ENCODE measurements around the gene RPS21.

RPS21 gene

DNA sequence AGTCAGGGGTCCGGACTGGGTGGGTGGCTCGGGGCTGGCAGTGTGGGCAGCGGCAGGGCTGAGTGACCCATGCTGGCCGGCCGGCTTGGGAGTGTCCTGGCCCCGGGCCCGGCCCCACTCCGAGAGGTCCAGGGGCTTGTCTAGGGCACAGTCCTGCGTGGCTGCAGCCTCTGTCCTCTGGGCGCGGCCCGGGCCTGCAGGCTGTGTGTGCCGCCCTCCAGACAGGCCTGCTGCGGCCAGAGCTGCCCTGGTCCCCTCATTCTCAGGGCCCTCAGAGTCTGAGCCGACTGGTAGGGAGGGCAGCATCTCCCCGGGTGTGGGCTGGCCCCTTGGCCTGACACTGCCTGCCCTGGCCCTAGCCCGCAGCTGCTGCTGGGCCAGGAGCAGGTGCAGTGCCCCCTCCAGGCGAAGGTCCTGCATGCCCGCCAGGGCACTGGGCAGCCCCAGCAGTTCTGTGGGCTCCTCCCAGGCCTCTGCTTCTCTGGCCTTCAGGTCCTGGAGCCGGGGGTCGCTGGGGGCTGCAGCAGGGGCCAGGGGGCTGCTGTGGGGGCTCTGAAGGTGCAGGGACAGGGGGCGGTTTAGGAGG is 27.1 kb downstream of the RPS21 start:
- no peak overlapping the region for H3K9ac ChIP-seq (ENCODE audit: insufficient read length)
- DNase-seq (ENCODE audit: low read depth, low spot score) = no peak
- H3K36me3 ChIP-seq (ENCODE audit: insufficient read depth, low read length) = no peaks in the 10 kb centered on the region
- no peak overlapping the region for H3K27ac ChIP-seq
- H3K4me3 ChIP-seq = no peak overlapping the region
- no peak for TF ChIP-seq POLR2AphosphoS5 (IDR thresholded peaks at IDR 0.05; ENCODE audit: borderline replicate concordance, low read depth, low read length)
- no peak for TF ChIP-seq EZH2 (IDR thresholded peaks at IDR 0.05)
- no peak for TF ChIP-seq FOXP2 (optimal IDR thresholded peaks at IDR 0.05; ENCODE audit: control extremely low read depth, extremely low read length, insufficient read depth)
- H3K9me3 ChIP-seq (ENCODE audit: low read depth, low read length) = no peaks in the 10 kb centered on the region

DNA sequence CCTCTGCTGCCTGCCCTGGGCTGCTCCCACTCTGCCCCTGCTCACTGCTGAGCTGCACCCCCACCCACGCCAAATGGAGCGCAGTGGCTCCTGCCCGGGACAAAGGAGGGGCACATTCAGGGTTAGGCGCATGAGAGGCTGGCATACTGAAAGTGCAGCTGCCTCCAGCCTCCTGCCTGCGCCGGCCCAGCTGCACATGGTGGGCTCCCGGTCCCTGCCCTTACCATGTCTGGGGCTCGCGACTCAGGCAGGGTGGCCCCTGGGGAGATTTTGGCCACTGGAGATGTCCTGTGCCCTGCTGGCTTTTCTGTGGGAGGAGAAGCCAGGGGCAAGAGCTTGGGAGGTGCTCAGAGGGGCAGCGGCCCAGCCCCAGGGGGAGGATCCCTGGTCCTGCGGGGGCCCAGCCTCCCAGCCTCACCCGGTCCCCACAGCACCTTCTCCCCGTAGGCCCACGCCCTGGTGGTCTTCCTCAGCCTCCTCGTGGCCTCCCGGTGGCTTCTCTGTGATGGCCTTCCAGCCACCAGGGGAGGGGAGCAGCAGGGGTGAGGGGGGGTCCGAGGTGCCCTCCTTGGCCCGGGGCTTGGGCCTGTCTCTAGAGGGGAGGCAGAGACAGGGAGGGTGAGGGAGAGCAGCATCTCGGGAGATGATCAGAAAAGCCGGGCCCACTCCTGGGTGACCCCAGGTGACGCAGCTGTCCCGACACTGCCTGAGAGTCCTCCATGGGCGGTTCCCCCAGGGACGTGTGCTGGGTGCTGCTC is 28.6 kb downstream of the RPS21 start:
- no peak for DNase-seq (ENCODE audit: low read depth, low spot score)
- Histone ChIP-seq H3K9me3 (ENCODE audit: low read depth, low read length) (no peaks in the 10 kb centered on the region), H3K4me3 (no peak overlapping the region), H3K27ac (no peak overlapping the region), H3K36me3 (ENCODE audit: insufficient read depth, low read length) (no peaks in the 10 kb centered on the region), H3K9ac (ENCODE audit: insufficient read length) (no peak overlapping the region)
- TF ChIP-seq FOXP2 (optimal IDR thresholded peaks at IDR 0.05; ENCODE audit: control extremely low read depth, extremely low read length, insufficient read depth) = no peak
- no peak for TF ChIP-seq EZH2 (IDR thresholded peaks at IDR 0.05)
- no peak for TF ChIP-seq POLR2AphosphoS5 (IDR thresholded peaks at IDR 0.05; ENCODE audit: borderline replicate concordance, low read depth, low read length)

DNA sequence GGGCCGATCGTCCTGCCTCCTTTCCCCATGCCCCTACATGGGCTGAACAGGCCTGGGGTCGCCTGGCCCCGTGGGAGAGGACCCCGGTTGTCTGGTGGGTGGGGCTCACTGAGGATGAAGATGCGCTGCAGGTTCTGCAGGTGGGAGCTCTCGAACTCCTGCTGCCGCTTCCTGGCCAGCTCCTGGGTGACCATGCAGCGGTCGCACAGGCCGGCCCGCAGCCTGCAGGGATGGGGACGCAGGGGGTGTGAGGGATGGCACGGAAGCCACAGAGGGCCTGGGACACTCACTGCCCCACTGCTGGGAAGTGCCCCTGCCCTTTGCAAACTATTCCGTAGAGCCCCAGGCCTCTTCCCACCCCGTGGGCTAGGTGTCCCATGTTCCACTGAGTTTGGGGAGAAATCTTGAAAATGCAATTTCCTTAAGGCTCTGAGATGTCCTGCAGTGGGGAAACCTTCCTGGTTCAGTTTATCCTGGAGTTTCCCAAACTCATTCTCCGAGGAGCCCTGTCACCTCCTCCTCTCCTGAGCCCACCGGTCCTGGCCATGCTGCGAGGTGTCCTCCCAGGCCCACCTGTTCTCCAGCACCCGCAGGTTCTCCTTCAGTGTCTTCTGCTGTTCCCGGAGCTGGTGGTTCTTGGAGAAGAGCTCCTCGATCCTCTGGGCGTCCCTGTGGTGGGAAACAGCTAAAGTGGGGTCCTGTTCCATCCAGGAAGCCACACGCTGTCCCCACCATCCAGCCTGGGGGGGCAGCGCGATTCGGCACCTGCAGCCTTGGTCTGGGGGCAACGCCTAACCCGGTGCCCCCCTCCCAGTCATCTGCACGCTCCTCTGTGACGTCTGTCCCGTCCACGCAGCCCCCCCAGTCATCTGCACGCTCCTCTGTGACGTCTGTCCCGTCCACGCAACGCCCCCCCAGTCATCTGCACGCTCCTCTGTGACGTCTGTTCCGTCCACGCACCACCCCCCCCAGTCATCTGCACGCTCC is 30.0 kb downstream of the RPS21 start:
- H3K9me3 ChIP-seq (ENCODE audit: low read depth, low read length) = no peaks in the 10 kb centered on the region
- TF ChIP-seq EZH2 (IDR thresholded peaks at IDR 0.05) (no peak), FOXP2 (optimal IDR thresholded peaks at IDR 0.05; ENCODE audit: control extremely low read depth, extremely low read length, insufficient read depth) (no peak)
- no peak overlapping the region for H3K9ac ChIP-seq (ENCODE audit: insufficient read length)
- H3K4me3 ChIP-seq = no peak overlapping the region
- no peaks in the 10 kb centered on the region for H3K36me3 ChIP-seq (ENCODE audit: insufficient read depth, low read length)
- DNase-seq (ENCODE audit: low read depth, low spot score) = no peak
- no peak overlapping the region for H3K27ac ChIP-seq

DNA sequence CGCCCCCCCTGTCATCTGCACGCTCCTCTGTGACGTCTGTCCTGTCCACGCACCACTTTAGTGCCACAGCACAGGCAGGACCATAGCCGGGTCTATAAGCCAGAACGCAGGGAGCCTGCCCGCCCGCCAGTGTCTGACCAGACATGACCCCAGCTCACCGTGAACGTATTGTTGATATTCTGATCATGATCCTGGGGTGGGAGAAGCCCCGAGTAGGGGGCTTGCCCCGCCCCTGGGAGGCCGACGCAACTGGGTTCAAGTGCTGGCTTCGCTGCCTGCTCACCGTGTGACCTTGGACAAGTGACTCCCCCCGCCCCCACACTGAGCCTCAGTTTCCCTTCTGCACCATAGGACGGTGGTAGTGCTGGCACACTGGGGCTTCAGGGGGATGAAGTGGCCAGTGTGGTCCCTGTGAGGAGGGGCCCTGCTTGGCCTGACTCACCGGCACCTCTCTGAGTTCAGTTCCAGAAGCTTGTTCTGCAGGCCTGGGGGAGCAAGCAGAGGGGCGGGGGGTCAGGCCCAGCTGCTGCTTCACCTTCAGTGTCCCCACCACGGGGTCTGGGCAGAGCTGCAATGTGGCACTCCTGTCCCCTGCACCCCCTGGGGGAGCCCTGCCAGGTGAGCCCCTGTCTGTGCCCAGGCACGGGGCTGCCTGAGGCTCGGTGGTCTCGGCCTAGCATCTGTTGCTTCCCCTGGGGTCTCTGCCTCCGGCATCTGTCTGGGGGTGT is 31.2 kb downstream of the RPS21 start:
- no peak overlapping the region for H3K4me3 ChIP-seq
- no peaks in the 10 kb centered on the region for H3K9me3 ChIP-seq (ENCODE audit: low read depth, low read length)
- no peak overlapping the region for H3K27ac ChIP-seq
- no peaks in the 10 kb centered on the region for H3K36me3 ChIP-seq (ENCODE audit: insufficient read depth, low read length)
- TF ChIP-seq FOXP2 (optimal IDR thresholded peaks at IDR 0.05; ENCODE audit: control extremely low read depth, extremely low read length, insufficient read depth) (no peak), POLR2AphosphoS5 (IDR thresholded peaks at IDR 0.05; ENCODE audit: borderline replicate concordance, low read depth, low read length) (no peak), EZH2 (IDR thresholded peaks at IDR 0.05) (no peak)
- DNase-seq (ENCODE audit: low read depth, low spot score) = no peak
- no peak overlapping the region for H3K9ac ChIP-seq (ENCODE audit: insufficient read length)

DNA sequence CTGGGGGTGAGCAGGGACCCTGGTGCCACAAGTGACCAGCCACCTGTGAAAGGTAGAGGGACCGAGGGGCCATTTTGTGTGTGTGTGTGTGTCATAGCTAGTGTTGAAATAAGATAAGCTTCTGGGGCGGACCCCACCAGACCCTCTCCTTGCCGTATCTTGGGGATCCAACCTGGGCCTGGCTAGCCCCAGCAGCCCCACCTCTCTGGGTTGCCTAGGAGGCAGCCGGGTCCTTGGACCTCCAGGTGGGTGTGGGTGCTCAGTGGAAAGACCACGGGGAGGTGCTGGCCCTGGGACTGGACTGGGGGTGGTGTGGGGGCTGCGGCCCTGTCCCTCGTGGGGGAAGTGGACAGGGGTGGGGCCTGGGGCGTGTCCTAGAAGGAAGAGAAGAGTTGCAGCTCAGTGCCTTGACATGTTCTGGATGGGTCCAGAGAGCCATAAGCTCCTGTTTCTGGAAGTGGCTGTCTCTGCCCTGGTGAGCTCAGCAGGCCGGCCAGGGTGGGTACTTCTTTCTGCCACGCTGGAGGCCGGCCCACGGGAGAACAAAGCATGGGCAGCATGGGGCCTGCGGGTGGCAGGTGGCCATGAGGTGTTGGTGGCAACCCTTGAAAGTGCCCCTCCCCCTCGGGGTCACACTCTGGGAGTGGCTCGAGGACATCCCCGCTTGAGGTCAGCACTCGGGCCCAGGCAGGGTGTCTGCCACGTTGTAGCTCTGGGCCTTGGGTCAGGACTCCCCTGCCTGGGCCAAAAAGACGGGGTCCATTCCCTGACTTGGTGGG is 32.0 kb downstream of the RPS21 start:
- Histone ChIP-seq H3K36me3 (ENCODE audit: insufficient read depth, low read length) (no peaks in the 10 kb centered on the region), H3K9ac (ENCODE audit: insufficient read length) (no peak overlapping the region), H3K27ac (no peak overlapping the region), H3K4me3 (no peak overlapping the region), H3K9me3 (ENCODE audit: low read depth, low read length) (no peaks in the 10 kb centered on the region)
- no peak for DNase-seq (ENCODE audit: low read depth, low spot score)
- no peak for TF ChIP-seq POLR2AphosphoS5 (IDR thresholded peaks at IDR 0.05; ENCODE audit: borderline replicate concordance, low read depth, low read length)
- no peak for TF ChIP-seq FOXP2 (optimal IDR thresholded peaks at IDR 0.05; ENCODE audit: control extremely low read depth, extremely low read length, insufficient read depth)
- TF ChIP-seq EZH2 (IDR thresholded peaks at IDR 0.05) = no peak

DNA sequence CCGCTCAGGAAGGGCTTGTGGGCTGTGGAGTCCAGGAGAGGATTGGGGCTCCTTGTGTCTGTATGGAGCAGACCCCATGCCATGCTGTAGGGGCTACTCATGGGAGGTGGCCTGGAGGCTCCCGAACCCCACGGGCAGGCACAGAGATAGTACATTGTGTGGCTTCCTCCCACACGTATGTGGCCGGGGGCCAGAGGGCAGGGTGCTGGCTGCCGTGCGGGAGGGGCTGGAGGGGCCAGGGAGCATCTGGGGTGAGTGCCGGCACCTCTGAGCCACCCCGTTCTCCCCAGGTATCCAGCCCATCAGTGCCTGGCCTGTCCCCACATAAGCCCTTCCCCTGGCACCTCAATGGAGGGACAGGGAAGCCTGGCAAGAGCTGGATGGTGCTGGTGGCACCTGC is 32.9 kb downstream of the RPS21 start:
- H3K27ac ChIP-seq = no peak overlapping the region
- no peaks in the 10 kb centered on the region for H3K9me3 ChIP-seq (ENCODE audit: low read depth, low read length)
- H3K36me3 ChIP-seq (ENCODE audit: insufficient read depth, low read length) = no peaks in the 10 kb centered on the region
- no peak overlapping the region for H3K4me3 ChIP-seq
- no peak for TF ChIP-seq FOXP2 (optimal IDR thresholded peaks at IDR 0.05; ENCODE audit: control extremely low read depth, extremely low read length, insufficient read depth)
- no peak for TF ChIP-seq POLR2AphosphoS5 (IDR thresholded peaks at IDR 0.05; ENCODE audit: borderline replicate concordance, low read depth, low read length)
- TF ChIP-seq EZH2 (IDR thresholded peaks at IDR 0.05) = no peak
- DNase-seq (ENCODE audit: low read depth, low spot score) = no peak
- H3K9ac ChIP-seq (ENCODE audit: insufficient read length) = no peak overlapping the region

All from SK-N-MC (cell line).